Left colon (tissue), 2 donors: ENCODE measurements around the gene CGA. TPM values are rescaled to one million over a fixed set of nuclear protein-coding genes. Genes with fewer than 3 reads are reported as not detected.

ENCODE experiments used
- ATAC-seq: fragments of 200-7000 bp; cut with Tn5 transposase; one replicate; pipeline ENCODE4 v1.9.1; 2020; ENCODE audit warnings: mild to moderate bottlenecking, moderate library complexity
- DNase-seq, 2 donors: peaks; one replicate each; pipeline ENCODE4 v3.0.0-alpha.2; 2020
- intact Hi-C, 2 donors: fragments of 100-400 bp; cut with DNase I in 1 of 2; cut with micrococcal nuclease in 1 of 2; formaldehyde crosslinking; loops; one replicate each; pipeline versions ENCODE4 v1.11.2 to v1.14.0; 2022; cut with DNase I, micrococcal nuclease
- total RNA-seq, 2 donors: library from RNA; stranded (reverse); fragmentation: NEBNext Ultra II Directional; extraction: Animal tissue kit (Norgen Biotek cat#: 25700); gene quantifications; one replicate each; pipeline ENCODE4 v1.2.1, GENCODE V29; 2021
- donor health status: DM: no; HTN: no; CAD: no.
- donor health status: DM: yes; HTN: yes; CAD: no.

CGA gene
- total RNA-seq, 2 donors from 2014 or later, result not detected

- no peak for DNase-seq
- no peak for ATAC-seq
- intact Hi-C loops, result no loop called here
Measured at GRCh38 chr6:87093651-87094050, 1.3 kb downstream of the CGA start.

- ATAC-seq (no peak), DNase-seq (no peak)
- intact Hi-C loops, result no loop called here
Measured at GRCh38 chr6:87093199-87093598, 1.7 kb downstream of the CGA start.

GRCh38 chr6:87092435-87092834 is 2.5 kb downstream of the CGA start:
- ATAC-seq, result no peak
- DNase-seq, result no peak
- intact Hi-C loops, result no loop called here

- intact Hi-C loops, result no loop called here
- DNase-seq, result no peak
Measured at GRCh38 chr6:87089135-87089534, 5.8 kb downstream of the CGA start.

GRCh38 chr6:87088076-87088475 is 6.8 kb downstream of the CGA start:
- no peak for DNase-seq
- intact Hi-C loops, result no loop called here

More at GRCh38 chr6:87089135-87089534, 5.8 kb downstream of the CGA start:
- no peak for ATAC-seq

GRCh38 chr6:87082160-87082721 is 12.7 kb downstream of the CGA start:
- intact Hi-C loops, result no loop called here
- no peak for ATAC-seq

More at GRCh38 chr6:87088076-87088475, 6.8 kb downstream of the CGA start:
- no peak for ATAC-seq

GRCh38 chr6:87078983-87079616 is 15.8 kb downstream of the CGA start:
- intact Hi-C loops, result no loop called here
- peak in 1 of 2 donors; percentile 75 for DNase-seq

More at GRCh38 chr6:87082160-87082721, 12.7 kb downstream of the CGA start:
- DNase-seq, result no peak

GRCh38 chr6:87075168-87075567 is 19.7 kb downstream of the CGA start:
- intact Hi-C loops, result no loop called here
- DNase-seq (no peak), ATAC-seq (no peak)

More at GRCh38 chr6:87078983-87079616, 15.8 kb downstream of the CGA start:
- ATAC-seq, result peak; percentile 81

GRCh38 chr6:87074101-87074621 is 20.7 kb downstream of the CGA start:
- peak; percentile 77 for ATAC-seq
- peak; percentile 28 to 31 for DNase-seq
- intact Hi-C loops, result no loop called here

- intact Hi-C loops, result no loop called here
- DNase-seq, result no peak
- ATAC-seq, result no peak
Measured at GRCh38 chr6:87071683-87072082, 23.2 kb downstream of the CGA start.

GRCh38 chr6:87070741-87071140 is 24.2 kb downstream of the CGA start:
- DNase-seq (no peak), ATAC-seq (peak; percentile 83)
- intact Hi-C loops, result no loop called here

GRCh38 chr6:87068795-87069194 is 26.1 kb downstream of the CGA start:
- ATAC-seq, result no peak
- intact Hi-C loops, result no loop called here
- DNase-seq, result no peak

GRCh38 chr6:87066449-87067333 is 28.2 kb downstream of the CGA start:
- intact Hi-C loops, result no loop called here
- ATAC-seq, result peak; percentile 67
- peak in 1 of 2 donors; percentile 31 for DNase-seq

- intact Hi-C loops, result no loop called here
- ATAC-seq (no peak), DNase-seq (no peak)
Measured at GRCh38 chr6:87065117-87065516, 29.8 kb downstream of the CGA start.

GRCh38 chr6:87059943-87060342 is 35.0 kb downstream of the CGA start:
- ATAC-seq (no peak), DNase-seq (no peak)
- intact Hi-C loops, result no loop called here

- intact Hi-C loops, result no loop called here
- ATAC-seq (no peak), DNase-seq (no peak)
Measured at GRCh38 chr6:87054143-87054833, 40.6 kb downstream of the CGA start.

GRCh38 chr6:87053312-87053711 is 41.6 kb downstream of the CGA start:
- ATAC-seq (no peak), DNase-seq (no peak)
- intact Hi-C loops, result no loop called here

GRCh38 chr6:87049779-87050178 is 45.1 kb downstream of the CGA start:
- DNase-seq (no peak), ATAC-seq (no peak)
- intact Hi-C loops, result no loop called here

GRCh38 chr6:87045521-87046075 is 49.3 kb downstream of the CGA start:
- intact Hi-C loops, result no loop called here
- DNase-seq (no peak), ATAC-seq (no peak)
